BJ (cell line): ENCODE results near the gene MIX23. TPM values are rescaled to one million over a fixed set of nuclear protein-coding genes. Genes with fewer than 3 reads are reported as not detected.
A peak's percentile ranks its signal among the peaks of the same experiment; 100 is the strongest.

Source experiments
- CTCF ChIA-PET: fragments of 350-600 bp; formaldehyde crosslinking; extraction: SDS; loops from one replicate; lab custom pipeline; 2021; ENCODE audit warnings: antibody characterized with exemption, inconsistent platforms; lab: Yijun Ruan, JAX
- POLR2A ChIA-PET: fragments of 300-600 bp; sonication (Branson Sonifier 250); formaldehyde crosslinking; extraction: SDS; loops from one replicate; lab custom pipeline; 2021; ENCODE audit warnings: antibody characterized with exemption; lab: Charles Lee
- DNase-seq: peaks from one replicate; pipeline ENCODE4 v3.0.0-alpha.2; 2011; ENCODE audit warnings: low read depth
- H3K27me3 ChIP-seq: 2 replicates; pipeline ENCODE4 v1.6.0; 2011; ENCODE audit warnings: low read length; ENCODE audit not compliant: control insufficient read depth, insufficient read depth
- H3K36me3 ChIP-seq: 2 replicates; pipeline ENCODE4 v1.5.1; 2011; ENCODE audit warnings: low read length; ENCODE audit not compliant: control insufficient read depth, insufficient read depth
- H3K4me3 ChIP-seq: 2 replicates; pipeline ENCODE4 v1.5.1; 2011; ENCODE audit warnings: low read depth, mild to moderate bottlenecking, control low read depth, low read length
- polyA plus RNA-seq: library from polyadenylated mRNA; depleted of rRNA; stranded (reverse); fragments of >200 nt; gene quantifications from 2 replicates; pipeline ENCODE4 v1.2.3, GENCODE V29; 2011
- TF ChIP-seq, protein P1 (sequence below): IDR thresholded peaks from 2 replicates; pipeline ENCODE4 v1.5.1; 2011; ENCODE audit warnings: low read depth, mild to moderate bottlenecking, control low read depth, inconsistent platforms, low read length, moderate library complexity; ENCODE audit not compliant: insufficient read depth

MIX23 gene
- polyA plus RNA-seq, 1 experiment: 3.7 TPM

DNA sequence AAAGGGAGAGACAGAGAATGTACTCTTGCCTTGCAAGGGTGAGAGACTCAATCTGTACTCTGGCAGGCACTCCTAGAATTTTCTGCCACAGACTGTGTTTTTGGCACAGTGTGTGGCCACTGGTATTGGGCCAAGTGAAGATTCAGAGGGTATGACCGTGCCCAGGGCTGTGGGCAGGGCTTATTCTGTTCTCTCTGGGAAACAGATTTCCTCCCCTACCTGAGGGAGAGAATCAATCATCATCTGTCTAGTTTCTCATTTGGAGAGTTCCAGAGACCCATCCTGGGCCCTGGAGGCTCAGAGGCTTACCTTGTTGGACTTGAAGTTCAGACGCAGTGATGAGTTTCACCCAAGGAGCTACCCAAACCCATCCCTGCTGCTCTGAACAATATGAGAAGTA is 29.8 kb downstream of the MIX23 start:
- Histone ChIP-seq H3K4me3 (no peak overlapping the region), H3K36me3 (no peaks in the 10 kb centered on the region), H3K27me3 (no peaks in the 10 kb centered on the region)
- DNase-seq: no peak
- ChIA-PET POLR2A (no interaction called here), CTCF (interaction anchor here (0.6 kb wide), 1 partner anchor 47 kb away, joined by 3 read pairs; no protein-coding TSS in a partner anchor)
- TF ChIP-seq, protein P1, sequence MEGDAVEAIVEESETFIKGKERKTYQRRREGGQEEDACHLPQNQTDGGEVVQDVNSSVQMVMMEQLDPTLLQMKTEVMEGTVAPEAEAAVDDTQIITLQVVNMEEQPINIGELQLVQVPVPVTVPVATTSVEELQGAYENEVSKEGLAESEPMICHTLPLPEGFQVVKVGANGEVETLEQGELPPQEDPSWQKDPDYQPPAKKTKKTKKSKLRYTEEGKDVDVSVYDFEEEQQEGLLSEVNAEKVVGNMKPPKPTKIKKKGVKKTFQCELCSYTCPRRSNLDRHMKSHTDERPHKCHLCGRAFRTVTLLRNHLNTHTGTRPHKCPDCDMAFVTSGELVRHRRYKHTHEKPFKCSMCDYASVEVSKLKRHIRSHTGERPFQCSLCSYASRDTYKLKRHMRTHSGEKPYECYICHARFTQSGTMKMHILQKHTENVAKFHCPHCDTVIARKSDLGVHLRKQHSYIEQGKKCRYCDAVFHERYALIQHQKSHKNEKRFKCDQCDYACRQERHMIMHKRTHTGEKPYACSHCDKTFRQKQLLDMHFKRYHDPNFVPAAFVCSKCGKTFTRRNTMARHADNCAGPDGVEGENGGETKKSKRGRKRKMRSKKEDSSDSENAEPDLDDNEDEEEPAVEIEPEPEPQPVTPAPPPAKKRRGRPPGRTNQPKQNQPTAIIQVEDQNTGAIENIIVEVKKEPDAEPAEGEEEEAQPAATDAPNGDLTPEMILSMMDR: no peak

DNA sequence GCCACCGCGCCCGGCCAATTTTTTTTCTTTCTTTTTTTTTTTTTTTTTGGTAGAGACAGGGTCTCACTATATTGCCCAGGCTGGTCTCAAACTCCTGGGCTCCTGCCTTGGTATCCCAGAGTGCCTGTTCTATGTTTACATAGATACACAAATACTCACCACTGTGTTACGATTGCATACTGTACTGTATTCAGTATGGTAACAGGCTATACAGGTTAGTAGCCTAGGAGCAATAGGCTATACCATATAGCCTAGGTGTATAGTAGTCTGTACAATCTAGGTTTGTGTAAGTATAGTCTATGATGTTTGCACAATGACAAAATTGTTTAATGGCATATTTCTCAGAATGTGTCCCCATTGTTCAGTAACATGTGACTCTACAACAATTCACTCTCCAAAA is 31.4 kb downstream of the MIX23 start:
- Histone ChIP-seq H3K27me3 (no peaks in the 10 kb centered on the region), H3K4me3 (no peak overlapping the region), H3K36me3 (no peaks in the 10 kb centered on the region)
- TF ChIP-seq, protein P1: no peak
- POLR2A ChIA-PET: no interaction called here
- no peak for DNase-seq
- CTCF ChIA-PET: no interaction called here

DNA sequence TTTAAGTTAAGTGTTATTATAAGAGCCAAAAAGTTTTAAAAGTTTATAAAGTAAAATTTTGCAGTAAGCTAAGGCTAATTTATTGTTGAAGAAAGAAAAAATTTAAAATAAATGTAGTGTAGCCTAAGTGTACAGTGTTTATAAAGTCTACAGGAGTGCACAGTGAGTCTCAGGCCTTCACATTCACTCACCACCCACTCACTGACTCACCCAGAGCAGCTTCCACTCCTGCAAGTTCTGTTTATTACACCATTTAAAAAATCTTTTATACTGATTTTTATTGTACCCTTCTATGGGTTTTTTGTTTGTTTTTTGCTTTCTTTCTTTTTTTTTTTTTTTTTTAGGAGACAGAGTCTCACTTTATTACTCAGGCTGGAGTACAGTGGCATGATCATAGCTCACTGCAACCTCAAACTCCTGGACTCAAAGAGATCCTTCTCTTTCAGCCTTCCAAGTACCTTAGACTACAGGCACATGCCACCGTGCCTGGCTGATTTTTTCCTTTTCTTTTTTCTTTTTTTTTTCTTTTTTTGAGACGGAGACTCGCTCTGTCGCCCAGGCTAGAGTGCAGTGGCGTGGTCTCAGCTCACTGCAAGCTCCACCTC is 32.1 kb downstream of the MIX23 start:
- POLR2A ChIA-PET: no interaction called here

DNA sequence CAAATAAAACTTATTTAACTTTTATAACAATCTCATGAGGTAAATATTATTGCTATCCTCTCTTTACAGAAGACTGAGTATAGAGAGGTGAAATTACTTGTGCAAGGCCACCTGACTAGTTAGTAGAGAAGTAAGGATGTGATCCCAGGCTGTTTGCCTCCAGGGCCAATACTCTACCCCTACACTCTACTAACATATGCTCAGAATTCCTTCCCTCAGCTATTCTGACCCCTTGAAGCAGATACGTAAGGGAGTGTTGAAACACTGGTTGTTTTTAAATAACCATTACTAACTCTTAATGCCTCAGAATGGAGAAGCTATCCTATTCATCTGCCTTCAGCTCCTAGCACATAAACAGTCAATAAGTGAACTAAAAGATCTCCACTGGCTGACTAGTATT is 33.9 kb downstream of the MIX23 start:
- CTCF ChIA-PET: interaction anchor here (0.6 to 0.9 kb wide), 2 partner anchors 10 to 38 kb away, joined by 3 to 4 read pairs; no protein-coding TSS in a partner anchor
- POLR2A ChIA-PET: no interaction called here
- DNase-seq: no peak
- no peak overlapping the region for H3K4me3 ChIP-seq
- H3K27me3 ChIP-seq: no peaks in the 10 kb centered on the region
- TF ChIP-seq, protein P1: no peak
- H3K36me3 ChIP-seq: no peaks in the 10 kb centered on the region

More for the DNA sequence above, 32.1 kb downstream of the MIX23 start:
- no peaks in the 10 kb centered on the region for H3K36me3 ChIP-seq
- TF ChIP-seq, protein P1: no peak
- no peak overlapping the region for H3K4me3 ChIP-seq
- H3K27me3 ChIP-seq: no peaks in the 10 kb centered on the region
- peak; percentile 16 for DNase-seq
- CTCF ChIA-PET: no interaction called here

DNA sequence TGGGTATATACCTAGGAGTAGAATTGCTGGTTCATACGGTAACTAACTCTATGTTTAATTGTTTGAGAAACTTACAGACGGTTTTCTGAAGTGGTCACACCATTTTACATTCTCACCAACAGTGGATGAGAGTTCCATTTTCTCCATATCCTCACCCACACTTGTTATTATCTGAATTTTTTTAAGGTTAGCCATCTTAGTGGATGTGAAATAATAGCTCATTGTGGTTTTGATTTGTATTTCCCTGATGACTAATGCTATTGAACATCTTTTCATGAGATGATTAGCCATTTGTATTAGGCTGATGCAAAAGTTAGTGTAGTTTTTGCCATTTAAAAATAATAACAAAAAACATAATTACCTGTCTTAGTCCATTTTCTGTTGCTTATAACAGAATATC is 39.4 kb downstream of the MIX23 start:
- no peak overlapping the region for H3K4me3 ChIP-seq
- DNase-seq: no peak
- TF ChIP-seq, protein P1: no peak
- ChIA-PET POLR2A (no interaction called here), CTCF (no interaction called here)
- H3K36me3 ChIP-seq: no peaks in the 10 kb centered on the region
- H3K27me3 ChIP-seq: peaks cover 1% of the 10 kb centered on the region; the same call in 1 of the 2 replicates
